Colonic mucosa (tissue), 4 donors: ENCODE measurements around the gene KCP. TPM values are rescaled to one million over a fixed set of nuclear protein-coding genes. Genes with fewer than 3 reads are reported as not detected.
A peak's percentile ranks its signal among the peaks of the same experiment; 100 is the strongest.

ENCODE experiments used
- DNase-seq: peaks from one replicate; pipeline ENCODE4 v3.0.0-alpha.2; 2020
- H3K27ac ChIP-seq: fragments of 200-600 bp; one replicate; pipeline ENCODE4 v1.8.0; 2021
- H3K27me3 ChIP-seq: fragments of 200-600 bp; one replicate; pipeline ENCODE4 v1.8.0; 2021
- H3K36me3 ChIP-seq: fragments of 200-600 bp; one replicate; pipeline ENCODE4 v1.8.0; 2021
- H3K4me1 ChIP-seq: fragments of 200-600 bp; one replicate; pipeline ENCODE4 v1.8.0; 2021; ENCODE audit warnings: mild to moderate bottlenecking
- H3K4me3 ChIP-seq: fragments of 200-600 bp; one replicate; pipeline ENCODE4 v1.8.0; 2021
- H3K9ac ChIP-seq, 2 donors: one replicate each; pipeline ENCODE4 v1.7.0; 2013; ENCODE audit warnings: control low read depth in 2 of 2, low read depth in 2 of 2, low read length in 2 of 2
- H3K9me3 ChIP-seq: fragments of 200-600 bp; one replicate; pipeline ENCODE4 v1.8.0; 2021
- intact Hi-C: fragments of 100-400 bp; cut with DNase I; formaldehyde crosslinking; loops from one replicate; pipeline ENCODE4 v1.14.1; 2022
- total RNA-seq, 2 donors: library from RNA; stranded (reverse); fragmentation: NEBNext Ultra II Directional in 1 of 2; extraction: Animal tissue kit (Norgen Biotek cat#: 25700) in 1 of 2; gene quantifications; one replicate each; pipeline ENCODE4 v1.2.1, GENCODE V29; 2021
- TF ChIP-seq, protein P1 (sequence below): fragments of 200-600 bp; IDR thresholded peaks from one replicate; pipeline ENCODE4 v1.8.0; 2022; ENCODE audit warnings: antibody characterized with exemption, mild to moderate bottlenecking
- donor health status: healthy.
- donor health status: DM: no; HTN: no; CAD: no.
- donor health status: DM: no; HTN: no; CAD: no.

KCP gene
- total RNA-seq, 2 donors from 2014 or later, result 0.64 to 1.1 TPM

DNA sequence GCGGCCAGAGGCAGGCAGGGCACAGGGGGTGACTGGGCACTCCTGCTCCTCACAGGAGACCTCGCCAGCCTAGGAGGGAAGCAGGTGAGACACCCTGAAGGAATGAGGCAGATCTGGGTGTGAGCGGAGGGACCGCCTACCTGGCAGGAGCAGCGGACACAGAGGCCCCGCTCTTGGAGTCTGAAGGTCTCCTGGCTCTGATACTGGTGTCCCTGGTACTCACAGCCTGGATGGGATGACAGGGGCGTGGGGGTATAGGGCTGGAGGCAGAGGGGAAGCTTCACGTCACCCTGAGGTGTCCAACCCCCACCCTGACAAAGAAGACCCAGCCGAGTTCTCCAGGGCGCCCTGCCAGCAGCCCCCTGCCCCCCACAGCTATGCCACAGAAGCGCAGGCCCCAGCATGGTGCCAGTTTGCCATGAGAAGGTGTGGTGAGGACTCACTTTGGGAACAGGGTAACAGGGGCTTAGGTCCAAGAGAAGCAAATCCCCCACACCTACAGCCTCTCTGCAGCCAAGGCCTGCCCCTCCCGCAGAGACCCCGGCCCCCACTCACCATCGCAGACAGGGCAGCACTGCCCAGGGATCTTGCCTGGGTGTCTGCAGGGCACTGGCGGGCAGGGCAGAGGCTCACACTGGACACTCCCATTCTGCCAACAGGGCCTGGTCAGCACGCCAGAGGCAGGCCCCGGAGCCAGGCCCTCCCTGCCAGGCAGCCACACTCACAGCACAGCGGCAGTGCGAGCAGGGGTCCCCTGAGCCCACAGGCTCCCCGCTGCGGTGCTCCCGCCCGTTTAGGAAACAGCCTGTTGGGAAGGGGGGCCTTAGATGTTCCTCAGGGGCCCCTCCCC lies 17.0 kb downstream of the KCP start:
- H3K36me3 ChIP-seq, result no peaks in the 10 kb centered on the region
- H3K27me3 ChIP-seq, result peaks cover 12% of the 10 kb centered on the region
- TF ChIP-seq, protein P1, sequence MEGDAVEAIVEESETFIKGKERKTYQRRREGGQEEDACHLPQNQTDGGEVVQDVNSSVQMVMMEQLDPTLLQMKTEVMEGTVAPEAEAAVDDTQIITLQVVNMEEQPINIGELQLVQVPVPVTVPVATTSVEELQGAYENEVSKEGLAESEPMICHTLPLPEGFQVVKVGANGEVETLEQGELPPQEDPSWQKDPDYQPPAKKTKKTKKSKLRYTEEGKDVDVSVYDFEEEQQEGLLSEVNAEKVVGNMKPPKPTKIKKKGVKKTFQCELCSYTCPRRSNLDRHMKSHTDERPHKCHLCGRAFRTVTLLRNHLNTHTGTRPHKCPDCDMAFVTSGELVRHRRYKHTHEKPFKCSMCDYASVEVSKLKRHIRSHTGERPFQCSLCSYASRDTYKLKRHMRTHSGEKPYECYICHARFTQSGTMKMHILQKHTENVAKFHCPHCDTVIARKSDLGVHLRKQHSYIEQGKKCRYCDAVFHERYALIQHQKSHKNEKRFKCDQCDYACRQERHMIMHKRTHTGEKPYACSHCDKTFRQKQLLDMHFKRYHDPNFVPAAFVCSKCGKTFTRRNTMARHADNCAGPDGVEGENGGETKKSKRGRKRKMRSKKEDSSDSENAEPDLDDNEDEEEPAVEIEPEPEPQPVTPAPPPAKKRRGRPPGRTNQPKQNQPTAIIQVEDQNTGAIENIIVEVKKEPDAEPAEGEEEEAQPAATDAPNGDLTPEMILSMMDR, result no peak
- no peak for DNase-seq
- no peak overlapping the region for H3K9ac ChIP-seq
- no peak overlapping the region for H3K4me3 ChIP-seq
- intact Hi-C loops, result no loop called here
- no peak overlapping the region for H3K27ac ChIP-seq
- no peaks in the 10 kb centered on the region for H3K9me3 ChIP-seq
- H3K4me1 ChIP-seq, result no peaks in the 10 kb centered on the region

DNA sequence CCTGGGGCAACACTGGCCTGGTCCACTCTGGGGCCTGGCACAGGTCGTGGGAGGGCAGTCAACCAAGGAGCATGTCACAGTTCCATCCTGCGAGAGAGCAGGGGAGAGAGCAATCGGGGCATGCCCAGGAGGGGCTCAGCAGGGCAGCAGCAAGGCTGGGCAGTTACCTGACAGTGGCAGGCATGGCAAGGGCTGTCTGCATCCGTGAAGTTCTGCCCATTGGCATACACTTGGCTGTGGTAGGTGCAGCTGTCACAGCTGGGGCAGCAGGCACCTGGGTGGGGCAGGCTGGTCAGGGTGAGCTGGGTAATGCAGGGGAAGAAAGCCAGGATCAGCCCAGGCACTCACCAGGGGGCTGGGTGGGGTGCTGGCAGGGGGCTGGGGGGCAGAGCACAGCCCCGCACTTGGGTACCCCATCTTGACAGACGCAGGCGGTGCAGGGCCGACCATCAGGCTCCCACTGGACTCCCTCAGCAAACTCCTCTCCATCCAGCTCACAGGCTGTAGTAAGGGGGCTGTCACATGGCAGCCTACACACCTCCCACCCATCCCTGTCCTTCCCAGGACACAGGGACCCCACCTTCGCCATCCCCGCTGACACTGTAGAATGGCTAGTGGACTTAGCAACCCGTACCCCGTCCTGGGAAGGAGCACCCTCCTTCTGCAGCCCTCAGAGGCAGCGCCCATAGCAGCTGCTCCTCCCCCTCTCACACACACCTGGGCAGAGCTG lies 17.8 kb downstream of the KCP start:
- intact Hi-C loops, result no loop called here
- H3K36me3 ChIP-seq, result no peaks in the 10 kb centered on the region
- DNase-seq, result no peak
- no peak overlapping the region for H3K4me3 ChIP-seq
- no peak overlapping the region for H3K9ac ChIP-seq
- no peak overlapping the region for H3K27ac ChIP-seq
- peaks cover 12% of the 10 kb centered on the region for H3K27me3 ChIP-seq
- TF ChIP-seq, protein P1, result no peak
- H3K4me1 ChIP-seq, result no peaks in the 10 kb centered on the region
- no peaks in the 10 kb centered on the region for H3K9me3 ChIP-seq

DNA sequence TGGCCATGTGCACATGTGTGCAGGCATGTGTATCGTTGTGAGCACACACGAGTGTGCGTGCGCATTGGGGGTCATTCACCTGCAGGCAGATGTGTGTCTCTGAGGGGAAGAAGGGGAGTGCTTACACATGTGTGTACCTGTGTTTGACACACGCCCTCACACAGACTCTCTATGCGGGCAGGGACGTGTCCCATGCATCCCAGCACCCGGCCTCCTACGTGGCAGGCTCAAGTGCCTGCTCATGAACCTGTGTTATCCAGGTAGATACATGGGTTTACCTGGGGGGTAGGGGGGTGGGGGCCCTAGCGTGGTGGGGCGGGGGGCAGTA lies 18.6 kb downstream of the KCP start:
- TF ChIP-seq, protein P1, result no peak
- H3K4me1 ChIP-seq, result no peaks in the 10 kb centered on the region

DNA sequence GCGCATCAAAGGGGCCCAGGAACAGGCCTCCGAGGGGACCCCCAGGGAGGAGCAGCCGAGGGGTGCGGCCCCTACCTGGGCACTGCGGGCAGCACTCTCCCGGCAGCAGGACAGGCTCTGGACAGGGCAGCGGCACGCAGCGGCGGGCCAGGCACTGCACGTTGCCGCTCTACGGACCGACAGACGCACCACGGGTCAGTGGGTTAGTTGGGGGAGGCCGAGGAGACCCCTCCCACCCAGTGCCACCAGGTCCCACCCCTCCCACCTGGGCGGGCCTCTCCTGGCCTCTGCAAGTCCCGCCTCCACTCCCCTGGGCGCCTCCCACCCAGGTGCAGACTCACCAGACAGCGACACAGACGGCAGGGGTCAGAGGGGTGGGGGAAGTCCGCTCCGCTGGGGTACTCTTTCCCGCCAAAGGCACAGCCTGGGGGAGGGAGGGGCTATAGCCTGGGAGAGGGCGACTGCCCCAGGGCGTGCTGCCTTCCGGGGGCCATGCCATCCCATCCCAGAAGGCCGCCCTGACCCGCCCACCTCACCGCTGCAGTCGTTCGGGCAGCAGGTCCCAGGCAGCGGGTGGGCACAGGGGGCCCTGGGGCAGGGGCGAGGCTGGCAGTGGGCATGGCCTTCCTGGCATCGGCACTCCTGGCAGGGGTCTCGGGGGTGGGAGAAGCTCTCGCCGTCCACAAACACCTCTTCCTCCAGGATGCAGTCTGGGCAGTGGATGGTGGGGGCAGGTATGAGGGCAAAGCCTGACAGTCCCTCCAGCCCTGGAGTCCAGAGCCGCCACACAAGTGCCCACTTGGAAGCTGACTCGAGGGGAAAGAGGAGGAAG lies 19.2 kb downstream of the KCP start:
- intact Hi-C loops, result no loop called here

More for the DNA sequence above, 18.6 kb downstream of the KCP start:
- Histone ChIP-seq H3K36me3 (no peaks in the 10 kb centered on the region), H3K27ac (no peak overlapping the region), H3K27me3 (peaks cover 12% of the 10 kb centered on the region), H3K9ac (no peak overlapping the region), H3K4me3 (no peak overlapping the region), H3K9me3 (no peaks in the 10 kb centered on the region)
- DNase-seq, result no peak
- intact Hi-C loops, result no loop called here

More for the DNA sequence above, 19.2 kb downstream of the KCP start:
- TF ChIP-seq, protein P1, result no peak
- Histone ChIP-seq H3K27ac (no peak overlapping the region), H3K36me3 (no peaks in the 10 kb centered on the region), H3K27me3 (peaks cover 12% of the 10 kb centered on the region), H3K9ac (peak overlapping the region in 1 of 2 donors; percentile 8), H3K4me3 (peak overlapping the region; percentile 22), H3K9me3 (no peaks in the 10 kb centered on the region), H3K4me1 (no peaks in the 10 kb centered on the region)
- DNase-seq, result no peak
